Measurements from ENCODE around the gene NATD1.
"Not testable (repeated sequence)": the region's sequence is repeated elsewhere in the genome, so short reads cannot be mapped to it uniquely, and the experiment has no call there.

The NATD1 gene

DNA sequence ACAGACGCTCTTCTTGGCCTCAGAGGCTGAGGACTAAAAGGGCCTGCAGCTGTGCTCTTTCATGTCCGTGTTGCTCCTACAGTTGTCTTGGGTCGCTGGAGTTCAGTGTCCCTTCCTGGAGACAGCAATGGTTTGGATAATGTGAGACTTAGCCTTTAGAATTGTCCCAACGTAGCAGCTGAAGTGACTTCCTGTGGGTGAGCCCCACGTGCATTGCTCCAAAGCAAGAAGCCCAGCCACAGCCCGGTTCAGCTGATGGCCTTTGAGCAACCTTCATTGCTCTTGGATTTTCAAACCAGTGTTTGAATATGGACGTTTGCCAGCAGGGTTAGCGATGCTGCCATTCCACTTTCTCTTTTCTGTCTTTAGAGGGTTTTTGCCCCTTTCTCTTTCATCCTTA lies 59.0 kb downstream of the NATD1 start:
- Histone ChIP-seq H3K9me3 (ENCODE audit: control insufficient read depth in 1 of 2, low read length in 2 of 2) (no peaks in the 10 kb centered on the region), H3K4me3 (ENCODE audit: low read depth in 1 of 2, low read length in 2 of 2) (no peak overlapping the region), H3K4me1 (ENCODE audit: control insufficient read depth in 1 of 2, insufficient read depth in 2 of 2, low read length in 2 of 2) (peaks cover 4 to 5% of the 10 kb centered on the region in 2 donors), H3K36me3 (ENCODE audit: control insufficient read depth in 1 of 2, insufficient read depth in 2 of 2, low read length in 2 of 2) (peaks cover 14 to 39% of the 10 kb centered on the region in 2 donors), H3K27me3 (ENCODE audit: control insufficient read depth in 1 of 2, insufficient read depth in 2 of 2, low read length in 2 of 2) (no peaks in the 10 kb centered on the region), H3K27ac (ENCODE audit: low read depth, low read length) (no peak overlapping the region), H3K9ac (ENCODE audit: low read depth in 1 of 2, low read length in 2 of 2) (no peak overlapping the region)

DNA sequence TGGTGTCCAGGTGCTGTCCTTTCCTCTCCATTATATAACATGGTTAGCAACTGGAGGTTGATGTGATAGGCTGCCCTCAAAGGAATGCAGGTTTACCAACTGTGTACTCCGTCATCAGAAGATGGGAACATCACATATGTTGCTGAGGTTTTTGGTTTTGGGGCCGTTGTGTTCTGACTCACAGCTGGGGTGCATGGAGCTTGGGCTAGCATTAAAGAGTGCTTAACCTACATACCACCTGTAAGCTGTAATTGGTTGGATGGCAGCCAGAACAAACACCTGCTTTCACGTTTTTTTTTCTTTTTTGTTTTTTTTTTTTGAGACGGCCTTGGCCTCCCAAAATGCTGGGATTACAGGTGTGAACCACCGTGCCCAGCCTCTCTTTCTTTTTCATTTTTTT lies 60.2 kb downstream of the NATD1 start:
- peaks cover 4 to 5% of the 10 kb centered on the region in 2 donors for H3K4me1 ChIP-seq (ENCODE audit: control insufficient read depth in 1 of 2, insufficient read depth in 2 of 2, low read length in 2 of 2)
- H3K9ac ChIP-seq (ENCODE audit: low read depth in 1 of 2, low read length in 2 of 2): no peak overlapping the region
- no peaks in the 10 kb centered on the region for H3K9me3 ChIP-seq (ENCODE audit: control insufficient read depth in 1 of 2, low read length in 2 of 2)
- H3K36me3 ChIP-seq (ENCODE audit: control insufficient read depth in 1 of 2, insufficient read depth in 2 of 2, low read length in 2 of 2): peaks cover 14 to 41% of the 10 kb centered on the region in 2 donors
- no peaks in the 10 kb centered on the region for H3K27me3 ChIP-seq (ENCODE audit: control insufficient read depth in 1 of 2, insufficient read depth in 2 of 2, low read length in 2 of 2)
- H3K27ac ChIP-seq (ENCODE audit: low read depth, low read length): no peak overlapping the region
- no peak overlapping the region for H3K4me3 ChIP-seq (ENCODE audit: low read depth in 1 of 2, low read length in 2 of 2)

DNA sequence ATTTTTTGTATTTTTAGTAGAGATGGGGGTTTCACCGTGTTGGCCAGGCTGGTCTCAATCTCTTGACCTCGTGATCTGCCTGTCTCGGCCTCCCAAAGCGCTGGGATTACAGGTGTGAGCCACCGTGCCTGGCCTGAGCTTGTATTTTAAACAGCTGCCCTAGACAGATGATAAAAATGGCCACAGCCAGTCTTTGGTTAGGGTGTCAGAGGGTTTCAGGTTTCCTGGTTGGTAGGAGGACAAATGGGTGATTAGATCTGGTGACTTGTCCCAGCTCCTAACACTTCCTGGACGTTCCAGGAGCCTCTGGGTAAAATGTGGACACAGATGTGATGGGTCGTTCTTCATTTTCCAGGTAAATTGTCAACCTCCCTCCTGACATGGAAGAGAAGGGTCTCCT lies 60.8 kb downstream of the NATD1 start:
- peaks cover 11 to 35% of the 10 kb centered on the region in 2 donors for H3K36me3 ChIP-seq (ENCODE audit: control insufficient read depth in 1 of 2, insufficient read depth in 2 of 2, low read length in 2 of 2)
- not testable (repeated sequence) for H3K27ac ChIP-seq (ENCODE audit: low read depth, low read length); H3K27me3 ChIP-seq (ENCODE audit: control insufficient read depth in 1 of 2, insufficient read depth in 2 of 2, low read length in 2 of 2); H3K9me3 ChIP-seq (ENCODE audit: control insufficient read depth in 1 of 2, low read length in 2 of 2); H3K4me3 ChIP-seq (ENCODE audit: low read depth in 1 of 2, low read length in 2 of 2); H3K4me1 ChIP-seq (ENCODE audit: control insufficient read depth in 1 of 2, insufficient read depth in 2 of 2, low read length in 2 of 2); H3K9ac ChIP-seq (ENCODE audit: low read depth in 1 of 2, low read length in 2 of 2)

DNA sequence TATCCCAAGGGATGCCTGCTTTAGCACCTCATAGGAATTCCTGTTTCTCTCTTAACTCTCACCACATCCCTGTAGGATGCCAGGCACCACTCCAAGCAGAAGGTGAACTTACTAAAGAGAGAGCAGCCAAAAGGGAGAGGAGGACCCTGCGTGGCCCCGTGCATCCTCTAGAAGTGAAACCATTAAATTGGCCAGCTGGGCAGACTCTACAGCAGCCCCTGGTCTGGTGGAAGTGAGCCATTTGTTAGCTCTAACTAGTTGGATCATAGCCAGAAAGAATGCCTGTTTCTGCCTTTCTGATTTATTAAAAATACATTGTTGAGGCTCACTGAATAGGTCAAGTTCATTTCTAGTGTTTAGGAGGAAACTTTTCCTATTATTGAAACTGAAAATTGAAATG lies 61.5 kb downstream of the NATD1 start:
- Histone ChIP-seq H3K36me3 (ENCODE audit: control insufficient read depth in 1 of 2, insufficient read depth in 2 of 2, low read length in 2 of 2) (peaks cover 9 to 29% of the 10 kb centered on the region in 2 donors), H3K4me1 (ENCODE audit: control insufficient read depth in 1 of 2, insufficient read depth in 2 of 2, low read length in 2 of 2) (peaks cover 4 to 5% of the 10 kb centered on the region in 2 donors), H3K27me3 (ENCODE audit: control insufficient read depth in 1 of 2, insufficient read depth in 2 of 2, low read length in 2 of 2) (no peaks in the 10 kb centered on the region), H3K4me3 (ENCODE audit: low read depth in 1 of 2, low read length in 2 of 2) (no peak overlapping the region), H3K9ac (ENCODE audit: low read depth in 1 of 2, low read length in 2 of 2) (no peak overlapping the region), H3K27ac (ENCODE audit: low read depth, low read length) (no peak overlapping the region), H3K9me3 (ENCODE audit: control insufficient read depth in 1 of 2, low read length in 2 of 2) (no peaks in the 10 kb centered on the region)

DNA sequence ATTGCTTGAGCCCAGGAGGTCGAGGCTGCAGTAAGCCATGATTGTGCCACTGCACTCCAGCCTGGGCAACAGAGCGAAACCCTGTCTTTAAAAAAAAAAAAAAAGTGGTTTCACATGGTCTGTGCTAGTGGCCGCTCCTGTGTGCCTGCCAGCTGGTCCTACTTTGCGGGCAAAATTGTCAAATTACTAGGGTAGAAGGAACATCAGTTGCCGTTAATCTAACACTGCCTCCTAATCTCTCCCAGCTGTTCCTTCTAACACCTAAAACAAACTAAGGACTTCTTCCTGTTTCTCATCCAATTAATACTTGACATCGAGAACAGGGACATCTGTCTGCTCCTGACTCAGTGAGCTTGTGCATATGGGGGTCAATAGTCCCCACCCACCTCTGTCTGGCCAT lies 63.1 kb downstream of the NATD1 start:
- H3K27ac ChIP-seq (ENCODE audit: low read depth, low read length): no peak overlapping the region
- H3K27me3 ChIP-seq (ENCODE audit: control insufficient read depth in 1 of 2, insufficient read depth in 2 of 2, low read length in 2 of 2): no peaks in the 10 kb centered on the region
- peaks cover 14 to 35% of the 10 kb centered on the region in 2 donors for H3K36me3 ChIP-seq (ENCODE audit: control insufficient read depth in 1 of 2, insufficient read depth in 2 of 2, low read length in 2 of 2)
- H3K4me1 ChIP-seq (ENCODE audit: control insufficient read depth in 1 of 2, insufficient read depth in 2 of 2, low read length in 2 of 2): peaks cover 4 to 5% of the 10 kb centered on the region in 2 donors
- H3K9me3 ChIP-seq (ENCODE audit: control insufficient read depth in 1 of 2, low read length in 2 of 2): no peaks in the 10 kb centered on the region
- no peak overlapping the region for H3K9ac ChIP-seq (ENCODE audit: low read depth in 1 of 2, low read length in 2 of 2)
- no peak overlapping the region for H3K4me3 ChIP-seq (ENCODE audit: low read depth in 1 of 2, low read length in 2 of 2)

DNA sequence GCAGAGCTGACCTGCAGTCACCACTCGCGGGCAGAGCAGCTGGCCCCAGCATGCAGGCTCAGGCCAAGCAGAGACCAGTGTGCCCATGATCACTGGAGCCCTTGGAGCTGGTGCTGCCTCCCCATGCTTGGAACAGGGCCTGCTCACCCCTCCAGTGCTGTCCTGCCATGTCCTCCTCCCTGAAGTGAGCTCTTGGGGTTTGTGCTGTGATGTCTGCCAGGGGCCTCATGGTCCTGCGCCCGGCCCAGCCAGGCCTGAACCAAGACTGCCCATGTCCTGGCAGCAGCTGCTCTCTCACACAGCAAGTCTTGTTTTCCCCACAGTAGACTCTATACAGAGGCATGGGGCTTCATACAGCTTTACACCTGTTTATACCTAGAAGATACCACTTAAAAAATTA lies 63.8 kb downstream of the NATD1 start:
- peaks cover 19 to 42% of the 10 kb centered on the region in 2 donors for H3K36me3 ChIP-seq (ENCODE audit: control insufficient read depth in 1 of 2, insufficient read depth in 2 of 2, low read length in 2 of 2)

More for the DNA sequence above, 63.8 kb downstream of the NATD1 start:
- H3K4me3 ChIP-seq (ENCODE audit: low read depth in 1 of 2, low read length in 2 of 2): no peak overlapping the region
- no peak overlapping the region for H3K27ac ChIP-seq (ENCODE audit: low read depth, low read length)
- H3K27me3 ChIP-seq (ENCODE audit: control insufficient read depth in 1 of 2, insufficient read depth in 2 of 2, low read length in 2 of 2): no peaks in the 10 kb centered on the region
- H3K4me1 ChIP-seq (ENCODE audit: control insufficient read depth in 1 of 2, insufficient read depth in 2 of 2, low read length in 2 of 2): peaks cover 4 to 5% of the 10 kb centered on the region in 2 donors
- H3K9ac ChIP-seq (ENCODE audit: low read depth in 1 of 2, low read length in 2 of 2): no peak overlapping the region
- no peaks in the 10 kb centered on the region for H3K9me3 ChIP-seq (ENCODE audit: control insufficient read depth in 1 of 2, low read length in 2 of 2)
